ES-I3 (cell line): ENCODE results near the gene ITGA8.
"Not testable (repeated sequence)": the region's sequence is repeated elsewhere in the genome, so short reads cannot be mapped to it uniquely, and the experiment has no call there.

Source experiments
- H3K36me3 ChIP-seq: 2 replicates; pipeline ENCODE4 v1.6.1; 2013; ENCODE audit warnings: mild to moderate bottlenecking, low read length, control low read depth, moderate library complexity; ENCODE audit not compliant: insufficient read depth
- H3K4me1 ChIP-seq: 2 replicates; pipeline ENCODE4 v1.6.1; 2013; ENCODE audit warnings: mild to moderate bottlenecking, control low read depth, low read length; ENCODE audit not compliant: insufficient read depth
- H3K9ac ChIP-seq: 2 replicates; pipeline ENCODE4 v1.6.1; 2013; ENCODE audit warnings: low read depth, mild to moderate bottlenecking, low read length, moderate library complexity
- H3K9me3 ChIP-seq: 2 replicates; pipeline ENCODE4 v1.6.1; 2013; ENCODE audit warnings: mild to moderate bottlenecking, low read length, moderate library complexity; ENCODE audit not compliant: control insufficient read depth, insufficient read depth

The ITGA8 gene

GRCh38 chr10:15557168-15557567, 162.6 kb downstream of the ITGA8 start:
- H3K9ac ChIP-seq, H3K9me3 ChIP-seq, H3K36me3 ChIP-seq, H3K4me1 ChIP-seq: not testable (repeated sequence)

GRCh38 chr10:15550950-15551349, 168.8 kb downstream of the ITGA8 start:
- no peaks in the 10 kb centered on the region for H3K36me3 ChIP-seq
- H3K4me1 ChIP-seq = no peaks in the 10 kb centered on the region
- H3K9ac ChIP-seq = no peak overlapping the region
- H3K9me3 ChIP-seq = no peaks in the 10 kb centered on the region

- H3K9ac ChIP-seq = no peak overlapping the region
- H3K36me3 ChIP-seq = no peaks in the 10 kb centered on the region
- no peaks in the 10 kb centered on the region for H3K4me1 ChIP-seq
- H3K9me3 ChIP-seq = no peaks in the 10 kb centered on the region
Measured at GRCh38 chr10:15548331-15548730, 171.4 kb downstream of the ITGA8 start.

- Histone ChIP-seq H3K36me3 (no peaks in the 10 kb centered on the region), H3K9me3 (no peaks in the 10 kb centered on the region), H3K4me1 (no peaks in the 10 kb centered on the region), H3K9ac (no peak overlapping the region)
Measured at GRCh38 chr10:15546606-15547005, 173.1 kb downstream of the ITGA8 start.

- Histone ChIP-seq H3K9ac (no peak overlapping the region), H3K9me3 (no peaks in the 10 kb centered on the region), H3K4me1 (no peaks in the 10 kb centered on the region), H3K36me3 (no peaks in the 10 kb centered on the region)
Measured at GRCh38 chr10:15545884-15546283, 173.8 kb downstream of the ITGA8 start.

- Histone ChIP-seq H3K36me3 (no peaks in the 10 kb centered on the region), H3K4me1 (no peaks in the 10 kb centered on the region), H3K9ac (no peak overlapping the region), H3K9me3 (no peaks in the 10 kb centered on the region)
Measured at GRCh38 chr10:15545266-15545665, 174.5 kb downstream of the ITGA8 start.

GRCh38 chr10:15543994-15544393, 175.7 kb downstream of the ITGA8 start:
- Histone ChIP-seq H3K9me3 (no peaks in the 10 kb centered on the region), H3K36me3 (no peaks in the 10 kb centered on the region), H3K4me1 (no peaks in the 10 kb centered on the region), H3K9ac (no peak overlapping the region)

- Histone ChIP-seq H3K9me3 (no peaks in the 10 kb centered on the region), H3K9ac (no peak overlapping the region), H3K36me3 (no peaks in the 10 kb centered on the region), H3K4me1 (no peaks in the 10 kb centered on the region)
Measured at GRCh38 chr10:15542817-15543216, 176.9 kb downstream of the ITGA8 start.

GRCh38 chr10:15541376-15541775, 178.3 kb downstream of the ITGA8 start:
- H3K4me1 ChIP-seq = no peaks in the 10 kb centered on the region
- no peak overlapping the region for H3K9ac ChIP-seq
- no peaks in the 10 kb centered on the region for H3K36me3 ChIP-seq
- H3K9me3 ChIP-seq = no peaks in the 10 kb centered on the region

GRCh38 chr10:15540727-15541126, 179.0 kb downstream of the ITGA8 start:
- Histone ChIP-seq H3K9me3 (no peaks in the 10 kb centered on the region), H3K36me3 (no peaks in the 10 kb centered on the region), H3K9ac (no peak overlapping the region), H3K4me1 (no peaks in the 10 kb centered on the region)

- Histone ChIP-seq H3K9ac (no peak overlapping the region), H3K9me3 (no peaks in the 10 kb centered on the region), H3K4me1 (no peaks in the 10 kb centered on the region), H3K36me3 (no peaks in the 10 kb centered on the region)
Measured at GRCh38 chr10:15539262-15539661, 180.5 kb downstream of the ITGA8 start.

GRCh38 chr10:15534928-15535538, 184.7 kb downstream of the ITGA8 start:
- H3K9me3 ChIP-seq, H3K36me3 ChIP-seq, H3K4me1 ChIP-seq, H3K9ac ChIP-seq: not testable (repeated sequence)

- no peak overlapping the region for H3K9ac ChIP-seq
- no peaks in the 10 kb centered on the region for H3K4me1 ChIP-seq
- H3K9me3 ChIP-seq = no peaks in the 10 kb centered on the region
- no peaks in the 10 kb centered on the region for H3K36me3 ChIP-seq
Measured at GRCh38 chr10:15531927-15532722, 187.6 kb downstream of the ITGA8 start.

GRCh38 chr10:15528859-15529239, 190.9 kb downstream of the ITGA8 start:
- Histone ChIP-seq H3K36me3 (no peaks in the 10 kb centered on the region), H3K9ac (no peak overlapping the region), H3K9me3 (no peaks in the 10 kb centered on the region), H3K4me1 (no peaks in the 10 kb centered on the region)

GRCh38 chr10:15526754-15527153, 193.0 kb downstream of the ITGA8 start:
- Histone ChIP-seq H3K9ac (no peak overlapping the region), H3K36me3 (no peaks in the 10 kb centered on the region), H3K4me1 (no peaks in the 10 kb centered on the region), H3K9me3 (no peaks in the 10 kb centered on the region)
